ENCODE measurements around the gene SUN1.
"Not testable (repeated sequence)": the region's sequence is repeated elsewhere in the genome, so short reads cannot be mapped to it uniquely, and the experiment has no call there.

Gene SUN1

DNA sequence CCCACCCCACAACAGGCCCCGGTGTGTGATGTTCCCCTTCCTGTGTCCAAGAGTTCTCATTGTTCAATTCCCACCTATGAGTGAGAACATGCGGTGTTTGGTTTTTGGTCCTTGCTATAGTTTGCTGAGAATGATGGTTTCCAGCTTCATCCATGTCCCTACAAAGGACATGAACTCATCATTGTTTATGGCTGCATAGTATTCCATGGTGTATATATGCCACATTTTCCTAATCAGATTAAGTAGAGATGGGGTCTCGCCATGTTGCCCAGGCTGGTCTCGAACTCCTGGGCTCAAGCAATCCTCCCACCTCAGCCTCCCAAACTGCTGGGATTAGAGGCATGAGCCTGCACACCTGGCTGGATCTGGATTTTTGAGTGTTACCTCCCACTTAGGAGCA is 28.5 kb upstream of the SUN1 start:
- DNase-seq (ENCODE audit: low read depth): not testable (repeated sequence)

GRCh38 chr7:805261-805660 is 27.0 kb upstream of the SUN1 start:
- DNase-seq (ENCODE audit: low read depth): no peak

- no peak for DNase-seq (ENCODE audit: low read depth)
Measured at GRCh38 chr7:815284-816216, 16.7 kb upstream of the SUN1 start.

- peak; percentile 94 for DNase-seq (ENCODE audit: low read depth)
Measured at GRCh38 chr7:816300-816750, 16.0 kb upstream of the SUN1 start.

DNA sequence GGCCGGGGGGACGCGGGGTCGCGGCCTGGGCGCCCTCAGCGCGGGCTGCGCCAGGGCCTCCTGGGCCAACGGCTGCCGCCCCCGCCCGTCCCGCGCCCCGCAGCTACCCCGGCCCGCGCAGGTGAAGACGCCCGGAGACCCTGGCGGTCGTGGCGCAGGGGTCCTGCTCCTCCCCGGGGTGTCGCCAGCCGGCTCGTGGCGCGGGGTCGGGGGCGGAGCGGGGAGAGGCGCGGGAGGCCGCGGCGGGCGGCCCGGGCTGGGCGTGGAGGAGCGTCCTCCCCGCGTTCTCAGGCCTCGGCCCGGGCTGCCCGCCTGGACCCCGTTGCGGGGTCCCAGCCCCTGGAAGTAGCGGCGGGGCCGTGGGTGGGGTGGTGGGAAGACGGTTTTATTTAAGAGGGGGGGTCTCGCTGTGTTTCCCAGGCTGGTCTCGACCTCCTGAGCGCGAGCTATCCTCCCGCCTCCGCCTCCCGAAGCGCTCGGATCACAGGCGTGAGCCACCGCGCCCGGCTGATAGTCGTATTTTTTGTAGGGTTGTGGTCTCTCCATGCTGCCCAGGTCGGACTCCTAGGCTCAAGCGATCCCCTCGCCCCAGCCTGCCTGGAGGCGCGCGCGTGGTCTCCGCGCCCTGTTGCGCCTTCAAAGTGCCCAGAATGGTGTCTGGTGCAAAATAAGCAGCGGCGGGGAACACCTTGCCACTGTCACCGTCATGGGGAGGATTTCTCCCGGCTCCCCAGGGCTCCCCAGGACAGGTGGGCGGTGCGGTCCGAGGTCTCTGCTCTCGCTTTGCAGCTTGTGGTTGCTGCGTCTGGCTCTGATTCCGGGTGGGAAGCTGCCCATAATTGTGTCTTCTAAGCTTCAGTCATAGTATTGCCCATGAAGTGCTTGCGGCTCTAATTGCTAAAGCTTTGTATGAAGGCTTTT is 15.3 kb upstream of the SUN1 start:
- DNase-seq (ENCODE audit: low read depth): peak; percentile 32

GRCh38 chr7:818031-818699 is 14.1 kb upstream of the SUN1 start:
- no peak for DNase-seq (ENCODE audit: low read depth)

DNA sequence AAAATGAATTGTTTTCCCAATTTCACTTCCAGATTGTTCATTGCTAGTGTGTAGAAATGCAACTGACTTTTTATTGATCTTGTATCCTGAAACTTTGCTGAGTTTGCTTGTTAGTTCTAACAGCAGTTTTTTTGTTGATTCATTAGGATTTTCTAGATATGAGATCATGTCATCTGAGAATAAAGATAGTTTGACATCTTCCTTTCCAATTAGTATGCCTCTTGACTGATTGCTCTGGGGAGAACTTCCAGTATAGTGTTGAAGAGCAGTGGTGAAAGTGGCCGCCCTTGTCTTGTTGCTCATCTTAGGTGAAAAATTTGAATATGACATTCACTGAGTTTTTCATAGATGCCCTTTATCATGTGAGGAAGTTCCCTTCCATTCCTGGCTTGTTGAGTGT is 11.9 kb upstream of the SUN1 start:
- DNase-seq (ENCODE audit: low read depth): no peak

GRCh38 chr7:821688-822087 is 10.6 kb upstream of the SUN1 start:
- no peak for DNase-seq (ENCODE audit: low read depth)

DNA sequence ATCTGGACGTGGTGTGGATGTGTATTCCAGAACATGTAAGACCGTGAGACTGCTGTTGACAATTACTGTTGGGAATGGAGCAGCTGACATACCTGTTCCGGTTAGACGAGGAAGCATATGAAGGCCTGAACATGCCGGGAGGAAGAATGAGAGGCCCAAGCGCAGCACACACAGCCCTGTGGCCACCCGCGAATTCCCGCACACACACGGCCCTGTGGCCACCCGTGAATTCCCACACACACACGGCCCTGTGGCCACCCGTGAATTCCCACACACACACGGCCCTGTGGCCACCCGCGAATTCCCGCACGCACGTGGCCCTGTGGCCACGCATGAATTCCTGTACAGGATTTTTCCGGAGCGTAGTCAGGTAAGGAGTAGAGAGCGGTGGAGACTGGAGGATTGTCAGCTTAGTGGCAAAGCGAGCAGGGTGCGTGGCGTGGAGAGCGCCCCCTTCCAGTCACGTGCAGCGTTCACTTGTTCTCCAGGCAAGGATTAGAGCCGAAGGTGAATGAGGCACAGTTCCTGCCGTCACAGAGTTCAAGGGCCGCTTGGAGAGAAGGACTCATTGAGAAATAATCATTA is 9.5 kb upstream of the SUN1 start:
- DNase-seq (ENCODE audit: low read depth): no peak

DNA sequence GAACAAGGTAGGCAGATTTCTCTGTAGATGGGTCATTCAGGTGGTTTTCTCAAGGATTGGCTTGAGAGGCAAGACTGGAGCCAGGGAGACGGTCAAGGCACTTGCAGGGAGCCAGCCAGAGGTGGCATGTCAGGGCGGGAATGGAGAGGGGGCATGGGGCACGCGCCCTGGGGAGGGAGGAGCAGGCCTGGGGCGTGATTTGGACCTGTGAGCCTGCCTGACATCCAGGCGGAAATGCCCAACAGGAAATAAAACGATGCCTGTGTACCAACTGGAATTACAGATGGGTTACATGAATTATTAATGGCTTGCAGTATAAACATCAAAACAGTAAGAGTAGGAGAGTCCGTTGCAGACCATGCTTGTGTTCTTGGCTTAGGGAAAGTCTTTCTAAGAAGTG is 8.6 kb upstream of the SUN1 start:
- DNase-seq (ENCODE audit: low read depth): no peak

GRCh38 chr7:824081-824480 is 8.2 kb upstream of the SUN1 start:
- no peak for DNase-seq (ENCODE audit: low read depth)

GRCh38 chr7:824664-825063 is 7.6 kb upstream of the SUN1 start:
- DNase-seq (ENCODE audit: low read depth): no peak

- DNase-seq (ENCODE audit: low read depth): no peak
Measured at GRCh38 chr7:825386-825785, 6.9 kb upstream of the SUN1 start.

DNA sequence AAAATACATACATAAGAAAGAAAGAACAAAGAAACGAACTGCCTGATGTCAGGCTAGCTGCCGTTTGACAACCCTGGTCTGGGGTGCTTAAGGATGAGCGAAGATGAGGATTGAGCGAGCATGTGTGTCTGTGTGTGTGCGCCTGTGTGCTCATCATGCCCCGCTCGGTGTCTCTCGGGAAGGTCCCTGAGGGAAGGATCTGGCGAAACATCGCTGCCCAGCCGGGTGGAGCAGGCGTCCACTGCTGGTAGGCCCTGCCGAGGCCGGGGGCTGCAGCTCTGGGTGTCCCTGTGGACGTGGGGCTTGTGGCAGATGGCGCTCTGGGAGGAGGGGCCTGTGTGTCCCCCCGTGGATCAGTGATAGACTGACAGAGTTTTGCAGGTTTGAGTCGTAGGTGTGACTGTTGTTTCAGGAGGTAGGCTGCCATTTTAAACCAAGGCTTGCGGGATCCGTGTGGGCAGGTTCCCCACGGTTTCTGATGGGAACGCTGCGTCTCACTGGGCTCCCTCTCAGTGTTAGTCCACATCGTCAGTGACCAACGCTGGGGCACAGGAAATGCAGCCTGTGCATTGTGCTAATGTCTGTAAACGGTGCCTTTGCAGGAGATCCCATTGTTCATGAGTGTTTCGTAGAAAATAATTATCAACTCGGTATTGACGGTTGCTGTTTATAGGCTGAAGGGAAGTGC is 5.9 kb upstream of the SUN1 start:
- no peak for DNase-seq (ENCODE audit: low read depth)

DNA sequence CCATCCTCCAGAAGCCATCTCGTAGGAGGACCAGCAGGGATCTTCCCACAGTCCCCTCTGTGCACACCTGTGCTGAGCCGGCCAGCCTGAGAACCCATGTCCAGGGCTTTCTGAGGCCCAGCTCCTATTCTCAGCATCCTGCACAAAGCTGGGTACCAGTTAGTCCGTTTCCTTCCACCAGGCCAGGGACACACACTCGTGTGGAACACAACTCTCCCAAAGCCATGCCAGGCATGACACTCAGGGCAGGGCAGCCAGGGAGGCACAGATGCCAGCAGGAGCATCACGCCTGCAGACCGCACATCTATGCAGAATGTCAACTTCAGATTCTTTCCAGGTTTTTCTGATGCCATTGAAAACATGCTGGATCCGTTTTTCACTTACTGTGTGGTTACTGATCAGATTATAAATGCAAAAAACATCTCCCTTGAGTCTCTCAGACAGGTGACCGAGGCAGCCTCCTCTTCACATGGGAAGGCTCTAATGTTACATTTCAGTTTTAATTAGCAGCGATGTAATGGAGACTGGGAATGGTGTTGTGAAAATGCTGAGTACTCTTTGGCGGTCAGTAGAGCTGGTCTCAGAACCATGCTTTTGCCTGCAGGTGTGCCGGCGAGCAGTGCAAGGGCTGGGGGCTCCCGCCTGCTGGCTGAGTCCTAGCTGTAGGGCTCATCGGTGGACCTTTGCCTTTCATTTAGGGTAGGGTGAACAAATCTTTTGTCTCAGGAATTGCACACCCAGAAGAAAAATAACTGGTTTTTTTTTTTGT is 3.3 kb upstream of the SUN1 start:
- no peak for DNase-seq (ENCODE audit: low read depth)

GRCh38 chr7:830069-830468 is 2.2 kb upstream of the SUN1 start:
- no peak for DNase-seq (ENCODE audit: low read depth)

GRCh38 chr7:831596-832166 is 595 bp upstream of the SUN1 start:
- peak; percentile 30 for DNase-seq (ENCODE audit: low read depth)

- DNase-seq (ENCODE audit: low read depth): no peak
Measured at GRCh38 chr7:832968-833424, 720 bp downstream of the SUN1 start.

DNA sequence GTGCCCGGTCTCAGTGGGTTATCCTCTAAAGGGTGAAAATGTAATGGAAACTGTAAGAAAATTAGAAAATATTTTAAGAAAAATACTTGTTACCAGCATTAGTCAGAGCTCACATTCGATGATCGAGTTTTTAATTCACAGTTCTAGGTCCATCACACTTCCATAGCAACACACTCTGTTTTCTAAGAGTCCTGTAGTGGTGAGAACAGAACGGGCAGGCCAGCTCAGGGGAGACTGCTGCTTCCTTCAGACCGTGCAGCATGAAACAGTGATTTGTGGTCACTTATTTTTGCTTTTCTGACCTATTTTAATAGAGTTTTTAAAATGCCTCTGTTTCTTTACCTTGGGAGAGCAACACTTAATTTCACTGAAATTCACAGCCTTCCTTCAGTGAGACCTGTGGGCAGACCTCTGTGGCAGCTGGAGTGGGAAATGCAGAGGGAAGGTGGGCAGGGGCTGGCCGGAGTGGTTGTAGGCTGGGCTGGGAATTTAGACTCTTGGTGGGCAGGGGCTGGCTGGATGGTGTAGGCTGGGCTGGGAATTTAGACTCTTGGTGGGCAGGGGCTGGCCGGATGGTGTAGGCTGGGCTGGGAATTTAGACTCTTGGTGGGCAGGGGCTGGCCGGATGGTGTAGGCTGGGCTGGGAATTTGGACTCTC is 1.5 kb downstream of the SUN1 start:
- no peak for DNase-seq (ENCODE audit: low read depth)

DNA sequence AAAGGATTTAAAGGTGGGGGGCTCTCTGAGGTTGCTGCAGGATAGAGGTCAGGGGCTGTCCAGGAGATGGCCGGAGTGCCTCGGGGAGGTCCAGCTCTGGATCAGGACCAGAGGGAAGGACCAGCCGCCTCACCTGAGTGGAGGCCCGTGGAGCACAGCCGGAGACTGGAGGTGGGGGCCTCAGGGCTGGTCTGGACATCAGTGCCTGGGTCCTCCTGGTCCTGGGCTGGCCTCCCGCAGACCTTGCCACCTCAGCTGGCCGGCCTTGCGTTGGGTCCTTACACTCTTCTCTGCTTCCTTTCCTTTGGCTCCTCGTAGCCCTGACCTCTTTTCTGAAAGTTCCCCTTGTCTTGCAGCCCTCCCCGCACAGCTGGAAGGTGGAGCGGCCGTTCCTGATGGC is 2.0 kb downstream of the SUN1 start:
- no peak for DNase-seq (ENCODE audit: low read depth)

All from activated T-cell treated with anti-CD3 and anti-CD28 coated beads for 24 hours (primary cell).